HG03460 (cell line): ENCODE results near the gene TAF1.
"Not testable (repeated sequence)": the region's sequence is repeated elsewhere in the genome, so short reads cannot be mapped to it uniquely, and the experiment has no call there.

ENCODE experiments used
- ATAC-seq: cut with Tn5 transposase; IDR thresholded peaks from one replicate; pipeline ENCODE4 v1.9.1; 2021; ENCODE audit not compliant: unreplicated experiment

TAF1 gene

DNA sequence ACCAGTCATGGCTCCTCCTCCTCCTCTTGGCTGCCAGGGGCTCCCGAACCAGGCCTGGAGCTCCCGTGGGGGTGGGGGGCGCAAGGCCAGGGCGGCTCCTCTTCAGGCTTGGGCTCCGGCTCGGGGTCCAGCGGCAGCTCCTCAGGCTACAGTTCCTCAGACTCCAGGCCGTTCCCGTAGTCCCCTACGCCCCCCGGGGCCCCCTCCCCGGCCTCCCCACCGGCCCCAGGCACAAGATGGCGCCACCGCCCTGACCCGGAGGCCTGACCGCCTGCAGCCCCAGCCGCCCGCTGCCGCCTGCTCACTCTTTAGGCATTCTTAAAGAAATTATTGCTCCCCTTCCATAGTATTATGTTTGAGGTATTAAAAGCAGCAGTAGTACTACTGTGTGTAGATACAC is 54.5 kb downstream of the TAF1 start:
- ATAC-seq: no peak

DNA sequence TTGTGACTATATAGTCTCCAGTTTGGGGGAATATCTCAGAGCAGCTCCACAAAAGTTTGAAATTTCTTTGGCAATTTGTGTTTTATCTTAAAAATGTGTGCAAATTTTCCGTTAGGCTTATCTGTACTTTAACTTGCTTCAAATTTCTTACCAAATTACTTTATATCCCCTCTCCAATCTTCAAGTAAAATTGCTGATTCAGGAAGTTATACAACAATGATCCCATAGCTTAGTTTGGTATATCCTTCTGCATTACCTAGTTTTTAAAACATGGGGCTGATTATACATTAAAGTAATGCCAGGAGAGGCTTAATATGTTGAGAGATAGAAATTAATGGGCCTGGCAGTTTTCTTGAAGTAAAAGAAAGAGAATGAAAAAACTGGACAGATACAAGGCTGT is 66.6 kb downstream of the TAF1 start:
- ATAC-seq: no peak

- ATAC-seq: no peak
These were observed 72.6 kb downstream of the TAF1 start for GRCh38 chrX:71438750-71439149.

DNA sequence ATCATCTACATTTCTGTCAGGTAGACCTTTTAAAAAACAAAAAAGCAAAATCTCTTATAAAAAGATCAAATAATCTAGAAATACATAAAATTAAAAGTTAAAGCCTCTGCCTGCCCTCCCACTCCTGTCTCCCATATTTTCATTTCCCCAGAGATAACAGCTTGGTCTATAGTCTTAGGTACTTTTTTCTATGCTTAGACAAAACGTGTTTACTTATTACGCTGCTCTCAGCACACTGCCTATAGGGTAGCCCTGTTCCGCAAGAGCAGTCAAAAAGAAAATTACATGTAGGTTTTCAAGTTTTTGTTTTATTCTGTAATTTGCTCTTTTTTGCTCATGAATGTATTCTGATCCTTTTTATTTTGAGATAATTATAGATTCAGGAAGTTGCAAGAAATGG is 73.3 kb downstream of the TAF1 start:
- no peak for ATAC-seq

GRCh38 chrX:71439896-71440295 is 73.7 kb downstream of the TAF1 start:
- no peak for ATAC-seq

DNA sequence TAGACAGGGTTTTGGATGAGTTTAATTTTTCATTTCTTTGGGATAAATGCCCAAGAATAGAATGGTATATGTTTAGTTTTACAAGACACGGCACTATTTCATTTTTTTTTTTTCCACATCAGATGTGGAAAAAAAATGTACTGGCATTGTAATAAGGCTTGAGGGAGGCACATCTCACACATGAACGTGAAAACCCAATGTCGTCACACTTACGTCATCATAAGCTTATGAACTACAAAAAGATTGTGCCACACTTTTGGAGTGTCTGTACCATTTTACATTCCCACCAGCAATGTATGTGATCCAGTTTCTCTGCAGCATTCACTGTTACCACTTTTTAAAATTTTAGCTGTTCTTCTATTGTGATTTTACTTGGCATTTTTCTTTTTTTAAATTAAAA is 74.2 kb downstream of the TAF1 start:
- no peak for ATAC-seq

DNA sequence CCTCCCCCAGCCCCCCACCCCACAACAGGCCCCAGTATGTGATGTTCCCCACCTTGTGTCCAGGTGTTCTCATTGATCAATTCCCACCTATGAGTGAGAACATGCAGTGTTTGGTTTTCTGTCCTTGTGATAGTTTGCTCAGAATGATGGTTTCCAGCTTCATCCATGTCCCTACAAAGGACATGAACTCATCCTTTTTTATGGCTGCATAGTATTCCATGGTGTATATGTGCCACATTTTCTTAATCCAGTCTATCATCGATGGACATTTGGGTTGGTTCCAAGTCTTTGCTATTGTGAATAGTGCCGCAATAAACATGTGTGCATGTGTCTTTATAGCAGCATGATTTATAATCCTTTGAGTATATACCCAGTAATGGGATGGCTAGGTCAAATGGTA is 75.7 kb downstream of the TAF1 start:
- not testable (repeated sequence) for ATAC-seq

- no peak for ATAC-seq
These were observed 84.4 kb downstream of the TAF1 start for GRCh38 chrX:71450433-71451106.

DNA sequence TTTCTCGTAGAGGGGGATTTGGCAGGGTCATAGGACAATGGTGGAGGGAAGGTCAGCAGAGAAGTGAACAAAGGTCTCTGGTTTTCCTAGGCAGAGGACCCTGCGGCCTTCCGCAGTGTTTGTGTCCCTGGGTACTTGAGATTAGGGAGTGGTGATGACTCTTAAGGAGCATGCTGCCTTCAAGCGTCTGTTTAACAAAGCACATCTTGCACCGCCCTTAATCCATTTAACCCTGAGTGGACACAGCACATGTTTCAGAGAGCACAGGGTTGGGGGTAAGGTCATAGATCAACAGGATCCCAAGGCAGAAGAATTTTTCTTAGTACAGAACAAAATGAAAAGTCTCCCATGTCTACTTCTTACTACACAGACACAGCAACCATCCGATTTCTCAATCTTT is 85.4 kb downstream of the TAF1 start:
- not testable (repeated sequence) for ATAC-seq

- ATAC-seq: no peak
These were observed 86.9 kb downstream of the TAF1 start for GRCh38 chrX:71453056-71453455.

- ATAC-seq: no peak
These were observed 88.1 kb downstream of the TAF1 start for GRCh38 chrX:71454222-71454621.

DNA sequence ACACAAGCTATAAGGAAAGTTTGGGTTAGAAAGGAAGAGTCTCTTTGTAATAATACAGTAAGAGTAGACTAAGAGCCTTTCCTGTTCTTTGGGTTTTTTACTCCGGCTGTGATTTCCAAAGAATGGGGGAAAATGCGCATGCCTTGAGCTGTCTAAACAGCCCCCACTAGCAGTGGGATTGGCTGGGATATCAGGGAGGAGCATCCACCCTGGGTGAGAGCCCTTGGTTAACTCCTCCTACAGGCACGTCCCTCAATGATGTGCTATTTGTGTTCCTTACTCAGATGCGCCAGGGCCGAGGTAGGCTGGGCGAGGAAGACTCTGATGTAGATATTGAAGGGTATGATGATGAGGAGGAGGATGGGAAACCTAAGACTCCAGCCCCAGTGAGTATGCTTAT is 92.7 kb downstream of the TAF1 start:
- no peak for ATAC-seq

- no peak for ATAC-seq
These were observed 98.8 kb downstream of the TAF1 start for GRCh38 chrX:71464968-71465367.

GRCh38 chrX:71466979-71467523 is 100.9 kb downstream of the TAF1 start:
- ATAC-seq: no peak

DNA sequence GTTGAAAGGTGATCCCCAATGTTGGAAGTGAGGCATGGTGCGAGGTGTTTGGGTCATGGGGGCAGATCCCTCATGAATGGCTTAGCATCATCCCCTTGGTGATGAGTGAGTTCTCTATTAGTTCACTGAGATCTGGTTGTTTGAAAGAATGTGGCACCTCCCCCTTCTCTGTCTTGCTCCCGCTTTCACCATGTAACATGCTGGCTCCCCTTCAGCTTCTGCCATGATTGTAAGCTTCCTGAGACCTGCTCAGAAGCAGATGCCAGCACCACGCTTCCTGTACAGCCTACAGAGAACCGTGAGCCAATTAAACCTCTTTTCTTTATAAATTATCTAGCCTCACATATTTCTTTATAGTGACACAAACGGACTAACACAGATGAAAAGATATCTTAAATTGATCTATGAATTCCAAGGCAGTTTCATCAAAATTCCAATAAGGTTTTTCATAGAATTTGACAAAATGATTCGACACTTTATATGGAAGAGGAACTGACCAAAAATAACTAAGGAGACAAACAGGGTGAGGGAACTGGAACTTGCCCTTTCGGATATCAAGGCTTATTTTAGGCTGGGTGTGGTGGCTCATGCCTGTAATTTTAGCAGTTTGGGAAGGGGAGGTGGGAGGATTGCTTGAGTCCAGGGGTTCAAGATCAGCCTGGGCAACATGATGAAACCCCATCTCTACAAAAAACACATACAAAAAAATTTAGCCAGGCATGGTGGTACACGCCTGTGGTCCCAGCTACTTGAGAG is 109.8 kb downstream of the TAF1 start:
- ATAC-seq: no peak

- ATAC-seq: no peak
These were observed 116.2 kb downstream of the TAF1 start for GRCh38 chrX:71482228-71482958.

DNA sequence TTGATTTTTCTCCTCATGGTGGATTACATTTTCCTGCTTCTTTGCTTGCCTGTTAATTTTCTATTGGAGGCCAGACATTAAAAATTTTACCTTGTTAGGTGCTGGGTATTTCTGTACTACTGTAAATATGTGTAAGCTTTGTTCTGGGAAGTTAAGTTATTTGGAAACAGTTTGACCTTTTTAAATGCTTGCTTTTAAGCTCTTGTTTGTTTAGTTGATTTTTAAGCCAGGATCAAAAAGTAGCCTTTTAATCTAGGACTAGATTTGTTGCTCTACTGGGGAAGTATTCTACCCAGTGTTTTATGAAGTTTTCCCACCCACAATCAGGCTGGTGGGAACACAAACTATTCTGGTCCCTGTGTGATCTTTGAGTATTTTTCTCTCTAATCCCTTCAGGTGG is 121.7 kb downstream of the TAF1 start:
- ATAC-seq: no peak

- no peak for ATAC-seq
These were observed 123.4 kb downstream of the TAF1 start for GRCh38 chrX:71489540-71489939.

- no peak for ATAC-seq
These were observed 126.3 kb downstream of the TAF1 start for GRCh38 chrX:71492231-71493065.

DNA sequence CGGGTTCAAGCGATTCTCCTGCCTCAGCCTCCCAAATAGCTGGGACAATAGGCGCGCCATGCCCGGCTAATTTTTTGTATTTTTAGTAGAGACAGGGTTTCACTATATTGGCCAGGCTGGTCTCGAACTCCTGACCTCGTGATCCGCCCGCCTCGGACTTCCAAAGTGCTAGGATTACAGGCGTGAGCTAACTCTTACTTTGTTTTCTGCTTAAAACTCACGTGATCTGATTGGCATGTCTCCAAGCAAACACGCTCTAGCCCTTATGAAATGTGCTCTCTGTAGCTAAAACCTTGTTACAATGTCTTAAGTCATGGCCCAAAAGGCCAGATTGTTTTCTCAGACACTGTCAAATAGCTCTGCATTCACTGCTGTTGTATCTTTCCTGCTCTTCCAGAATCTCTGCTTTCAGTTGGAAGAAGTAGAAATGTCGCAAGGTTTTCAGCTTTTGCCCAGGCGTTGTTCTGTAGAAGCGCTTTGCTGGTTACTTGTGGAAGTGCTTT is 127.0 kb downstream of the TAF1 start:
- no peak for ATAC-seq

GRCh38 chrX:71495979-71496378 is 129.8 kb downstream of the TAF1 start:
- not testable (repeated sequence) for ATAC-seq
